GM18508 (cell line): Measurements from ENCODE around the gene UBXN10.

Experiments
- ATAC-seq: cut with Tn5 transposase; IDR thresholded peaks from one replicate; pipeline ENCODE4 v1.9.1; 2021; ENCODE audit warnings: moderate number of reproducible peaks; ENCODE audit not compliant: insufficient read depth, unreplicated experiment

The UBXN10 gene

DNA sequence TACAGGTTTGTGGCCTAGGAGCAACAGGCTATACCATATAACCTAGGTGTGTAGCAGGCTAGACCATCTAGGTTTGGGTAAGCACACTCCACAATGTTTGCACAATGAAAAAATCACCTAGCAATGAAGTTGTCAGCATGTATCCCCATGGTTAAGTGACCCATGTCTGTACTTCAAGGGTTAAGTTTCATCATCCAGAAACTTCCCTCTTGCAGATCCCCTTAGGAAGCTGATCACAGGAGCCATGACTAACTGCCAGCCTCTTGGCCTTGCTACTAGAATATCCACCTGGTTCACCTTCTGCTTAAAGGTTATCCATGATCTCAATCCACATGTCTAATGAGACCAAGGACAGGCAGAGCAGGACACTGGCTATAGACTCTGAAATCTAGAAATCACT, 3.5 kb upstream of the UBXN10 start:
- ATAC-seq: no peak

- ATAC-seq: no peak
These were observed 2.9 kb upstream of the UBXN10 start for GRCh38 chr1:20183035-20183434.

DNA sequence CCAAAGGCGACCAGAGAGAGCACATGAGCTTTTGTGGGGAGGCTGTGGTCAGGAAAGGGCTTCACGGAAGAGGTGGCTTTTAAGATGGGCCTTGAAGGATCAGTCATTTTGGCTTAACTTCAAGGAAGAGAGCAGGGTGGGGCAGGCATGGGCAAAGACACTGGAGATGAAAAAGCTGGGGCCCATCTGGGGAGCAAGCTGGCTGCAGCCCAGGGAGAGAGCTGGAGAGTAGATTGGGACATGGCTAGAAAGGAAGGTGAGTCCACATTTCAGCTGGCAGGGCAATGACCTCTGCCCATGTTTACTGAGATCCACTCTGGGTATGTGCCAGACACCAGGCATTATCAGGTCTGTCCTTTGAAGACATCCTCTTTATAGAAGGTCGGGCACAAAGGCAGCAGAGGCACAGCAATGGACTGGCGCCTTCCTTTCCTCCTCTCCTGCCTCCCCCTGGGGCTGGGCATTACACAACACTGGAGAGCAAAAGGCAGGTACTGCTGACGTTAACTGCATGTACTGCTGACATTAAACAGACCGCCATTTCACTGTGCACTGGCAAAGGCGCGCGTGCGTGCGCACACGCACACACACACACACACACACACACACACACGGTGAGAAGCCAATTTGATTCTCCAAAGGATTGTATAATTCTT, 2.2 kb upstream of the UBXN10 start:
- no peak for ATAC-seq

DNA sequence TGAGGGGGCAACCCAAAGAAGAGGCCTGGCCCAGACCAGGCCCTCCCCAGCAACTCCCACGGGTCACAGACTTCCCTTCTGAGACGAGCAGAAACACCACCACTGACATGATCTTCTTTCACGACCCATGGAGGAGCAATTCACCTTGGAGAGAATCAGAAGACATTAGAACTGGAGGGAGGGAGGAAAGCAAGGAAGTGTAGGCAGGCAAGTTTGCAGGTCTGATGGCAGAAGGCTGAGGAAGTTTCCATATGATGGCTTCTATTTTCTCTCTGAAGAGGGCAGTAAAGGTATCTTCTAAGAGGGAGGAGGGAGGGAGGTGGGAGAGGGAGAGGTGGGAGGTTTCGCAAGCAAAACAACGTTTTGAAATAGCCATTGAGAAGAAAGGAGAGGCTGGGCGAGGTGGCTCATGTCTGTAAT, 1.4 kb upstream of the UBXN10 start:
- ATAC-seq: no peak

GRCh38 chr1:20184997-20185833, 681 bp upstream of the UBXN10 start:
- no peak for ATAC-seq

GRCh38 chr1:20187103-20187812, 1.4 kb downstream of the UBXN10 start:
- ATAC-seq: no peak

GRCh38 chr1:20187813-20188454, 2.0 kb downstream of the UBXN10 start:
- no peak for ATAC-seq

DNA sequence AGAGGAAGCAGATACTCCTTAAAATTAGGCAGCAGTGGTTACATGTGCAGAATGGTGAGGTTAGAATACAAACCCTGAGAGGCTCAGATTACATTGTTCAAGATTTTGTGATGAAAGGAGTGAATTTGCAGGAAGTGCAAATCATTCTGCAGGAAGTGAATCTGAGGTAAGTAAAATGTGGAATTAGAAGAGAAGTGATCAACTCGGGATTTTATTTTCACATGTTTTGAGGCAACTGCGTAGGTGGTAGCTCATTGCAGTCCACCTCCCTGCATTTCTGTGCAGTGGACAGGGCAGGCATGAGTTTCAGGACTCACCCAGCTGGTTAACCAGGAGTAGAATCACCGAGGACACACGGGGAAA, 2.5 kb downstream of the UBXN10 start:
- ATAC-seq: no peak

DNA sequence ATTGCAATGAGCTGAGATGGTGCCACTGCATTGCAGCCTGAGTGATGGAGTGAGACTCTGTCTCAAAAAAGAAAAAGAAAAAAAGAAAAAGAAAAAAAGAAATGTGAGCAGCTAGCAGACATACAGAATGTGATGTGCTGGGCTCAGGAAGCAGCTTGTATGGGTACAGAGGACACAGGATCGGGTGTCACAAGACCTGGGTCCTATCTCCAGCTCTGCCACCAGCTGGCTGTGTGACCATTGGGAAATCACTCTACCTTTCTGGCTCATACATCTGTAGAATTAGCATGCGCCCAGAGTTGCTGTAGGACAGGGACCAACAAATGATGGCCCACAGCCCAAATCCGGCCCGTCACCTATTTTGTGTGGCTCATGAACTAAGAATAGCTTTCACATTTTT, 3.8 kb downstream of the UBXN10 start:
- no peak for ATAC-seq

DNA sequence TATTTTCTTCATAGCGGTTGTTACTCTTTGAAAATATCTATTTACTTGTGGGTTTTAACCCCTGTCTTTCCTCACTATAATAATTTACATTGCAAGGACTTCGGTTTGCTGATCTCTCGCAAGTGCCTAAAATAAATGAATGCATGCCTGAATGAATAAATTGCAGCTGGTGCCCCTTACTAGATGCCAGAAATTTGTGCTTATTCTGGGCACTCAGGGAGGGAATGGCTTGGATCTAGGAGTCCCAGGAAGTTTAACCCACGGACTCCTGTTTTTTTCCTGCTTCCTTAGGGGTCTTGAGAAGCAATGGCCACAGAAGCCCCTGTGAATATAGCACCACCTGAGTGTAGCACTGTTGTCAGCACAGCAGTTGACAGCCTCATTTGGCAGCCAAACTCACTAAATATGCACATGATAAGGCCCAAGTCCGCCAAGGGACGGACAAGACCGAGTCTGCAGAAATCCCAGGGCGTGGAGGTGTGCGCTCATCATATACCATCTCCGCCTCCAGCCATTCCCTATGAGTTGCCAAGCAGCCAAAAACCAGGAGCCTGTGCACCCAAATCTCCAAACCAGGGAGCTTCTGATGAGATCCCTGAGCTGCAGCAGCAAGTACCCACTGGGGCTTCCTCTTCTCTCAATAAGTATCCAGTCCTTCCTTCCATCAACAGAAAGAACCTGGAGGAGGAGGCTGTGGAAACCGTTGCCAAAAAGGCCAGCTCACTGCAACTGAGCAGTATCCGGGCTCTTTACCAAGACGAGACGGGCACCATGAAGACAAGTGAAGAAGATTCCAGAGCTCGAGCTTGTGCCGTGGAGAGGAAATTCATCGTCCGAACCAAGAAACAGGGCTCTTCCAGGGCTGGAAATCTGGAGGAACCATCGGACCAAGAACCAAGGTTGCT, 4.6 kb downstream of the UBXN10 start:
- no peak for ATAC-seq

DNA sequence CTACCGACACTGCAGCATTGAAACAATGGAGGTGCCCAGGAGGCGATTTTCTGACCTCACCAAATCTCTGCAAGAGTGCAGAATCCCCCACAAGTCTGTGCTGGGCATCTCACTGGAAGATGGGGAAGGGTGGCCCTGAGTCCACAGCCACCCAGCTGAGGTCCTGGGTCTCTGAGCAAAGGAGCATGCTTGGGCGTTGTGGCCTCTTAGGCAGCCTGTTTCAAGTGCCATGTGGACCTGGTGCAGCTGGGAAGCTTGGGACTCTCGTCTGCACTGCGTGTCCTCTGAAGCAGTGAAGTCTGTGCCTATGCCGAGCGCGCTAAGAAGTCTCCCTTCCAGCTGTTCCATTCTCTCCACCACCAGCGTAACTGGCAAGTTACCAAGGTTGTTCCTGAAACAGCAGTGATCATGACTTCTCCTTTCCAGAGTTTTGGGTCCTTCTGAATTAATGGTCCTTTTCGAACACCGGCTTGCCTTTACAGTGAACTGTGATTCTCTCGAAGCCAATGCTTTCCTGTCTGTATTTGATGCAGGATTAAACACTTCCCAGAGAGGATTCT, 5.5 kb downstream of the UBXN10 start:
- no peak for ATAC-seq

DNA sequence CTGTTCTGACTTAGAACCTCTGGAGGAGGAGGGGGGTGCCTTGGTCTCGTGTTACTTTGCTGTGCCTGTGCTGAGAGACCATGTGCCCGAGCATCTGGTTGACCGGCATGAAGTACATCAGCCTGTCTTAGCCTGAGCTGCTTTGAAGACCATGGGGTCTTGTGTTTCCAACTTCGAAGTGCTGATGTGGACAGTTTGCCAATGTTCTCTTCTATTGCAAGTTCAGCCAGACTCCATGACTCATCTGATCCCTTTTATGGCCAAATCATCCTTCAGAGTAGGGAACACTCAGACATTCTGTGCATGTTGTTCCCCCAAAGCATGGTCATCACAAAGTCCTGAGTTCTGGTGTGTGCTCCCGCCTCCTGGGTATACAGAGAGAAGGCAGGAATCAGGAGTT, 6.5 kb downstream of the UBXN10 start:
- no peak for ATAC-seq

GRCh38 chr1:20192871-20193411, 7.0 kb downstream of the UBXN10 start:
- ATAC-seq: no peak

- ATAC-seq: no peak
These were observed 8.3 kb downstream of the UBXN10 start for GRCh38 chr1:20194224-20194623.

DNA sequence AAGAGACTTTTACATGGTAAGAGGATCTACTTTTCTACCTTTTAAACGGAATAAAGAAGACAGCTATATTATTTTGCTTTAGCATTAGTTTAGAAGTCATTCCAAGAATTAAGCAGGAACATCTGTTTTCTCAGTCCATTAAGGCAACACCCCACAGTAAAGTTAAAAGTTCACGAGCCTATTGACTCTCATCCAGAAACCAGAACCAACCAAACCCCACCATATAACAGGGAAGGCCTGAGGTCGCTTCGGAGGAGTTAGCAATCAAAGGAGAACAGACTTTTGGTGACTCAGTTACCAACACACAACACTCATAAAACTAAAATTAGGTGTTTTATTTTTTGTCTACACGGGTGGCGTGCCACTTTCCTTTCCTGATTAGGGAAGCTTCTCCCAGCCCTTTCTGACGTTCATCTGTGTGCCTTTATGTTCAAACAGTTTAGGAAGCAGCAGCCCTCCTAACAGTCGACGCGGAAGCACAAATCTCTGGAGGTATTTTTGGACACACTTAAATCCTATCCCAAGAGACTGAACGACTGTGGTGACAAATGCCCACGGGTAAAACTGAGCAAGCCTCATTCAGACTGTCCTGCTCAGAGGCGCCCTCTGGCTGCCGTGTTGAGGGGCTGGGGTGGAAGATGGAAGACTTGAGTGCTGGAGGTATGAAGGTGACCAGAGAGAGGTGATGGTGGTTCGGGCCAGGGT, 9.0 kb downstream of the UBXN10 start:
- no peak for ATAC-seq

DNA sequence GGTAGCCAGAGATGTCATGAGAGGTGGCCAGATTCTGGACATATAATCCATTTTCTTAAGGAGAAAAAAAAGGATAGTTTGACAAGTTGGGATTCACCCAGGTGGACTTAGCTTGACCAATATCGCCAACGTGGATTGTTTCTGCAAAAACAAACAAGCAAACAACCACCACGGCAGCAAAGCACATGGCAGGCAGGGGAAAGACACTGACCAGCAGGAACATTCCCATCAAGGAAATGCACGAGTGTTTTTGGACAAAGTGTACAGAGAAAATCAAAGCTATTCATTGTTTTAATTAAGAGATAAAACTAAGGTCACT, 9.5 kb downstream of the UBXN10 start:
- no peak for ATAC-seq

DNA sequence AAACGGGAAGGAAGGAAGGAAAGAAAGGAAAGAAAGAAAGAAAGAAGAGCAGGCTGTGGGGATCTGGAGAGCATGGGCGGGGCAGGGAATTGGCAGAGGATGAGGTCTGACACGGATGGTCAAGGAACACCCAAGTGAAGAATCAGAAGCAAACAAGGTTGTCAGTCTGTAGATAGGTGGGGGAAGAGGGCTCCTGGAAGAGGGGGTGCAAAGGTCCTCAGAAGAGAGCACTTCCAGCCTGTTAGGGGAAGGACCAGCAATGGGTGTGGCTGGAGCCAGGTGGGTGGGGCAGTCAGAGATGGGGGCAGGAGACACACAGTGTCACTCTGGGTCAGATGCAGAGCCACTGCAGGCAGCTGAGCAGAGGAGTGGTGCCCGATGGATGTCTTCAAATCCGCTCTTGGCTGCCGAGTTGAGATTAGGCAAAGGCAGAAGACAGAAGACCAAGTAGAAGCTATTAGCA, 11.5 kb downstream of the UBXN10 start:
- ATAC-seq: no peak

DNA sequence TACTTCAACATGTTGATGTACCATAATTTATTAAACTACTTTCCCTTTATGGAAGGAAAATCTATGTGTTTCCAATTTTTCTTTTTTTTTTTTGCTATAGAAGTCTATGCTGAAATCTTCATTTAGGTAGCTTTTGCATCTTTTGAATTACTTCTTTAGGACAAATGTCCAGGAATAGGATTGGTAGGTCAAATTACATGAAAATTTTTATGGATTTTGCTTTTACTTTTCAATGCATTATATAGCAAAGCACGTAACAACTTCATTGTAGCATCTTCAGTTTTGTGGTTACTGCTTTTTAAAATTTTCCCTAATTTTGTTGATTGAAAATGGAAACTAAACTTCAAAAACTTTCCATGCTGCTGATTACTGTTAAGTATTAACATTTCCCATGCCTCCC, 12.4 kb downstream of the UBXN10 start:
- no peak for ATAC-seq

- ATAC-seq: no peak
These were observed 13.0 kb downstream of the UBXN10 start for GRCh38 chr1:20198918-20199317.
